T47D (cell line): ENCODE measurements around the gene KIF19.

ENCODE experiments used
- DNase-seq, 2 experiments: peaks; one replicate each; pipeline versions ENCODE4 v3.0.0 to v3.0.0-alpha.2; 2011 to 2012; ENCODE audit warnings: low read depth in 1 of 2, low spot score in 1 of 2
- JUND ChIP-seq: IDR thresholded peaks from 2 replicates; pipeline ENCODE4 v1.6.1; 2012; ENCODE audit warnings: low read depth
- in situ Hi-C: cut with HindIII; loops from 2 replicates; pipeline ENCODE4 v1.10.0; 2016; ENCODE audit warnings: low sequenced_read_pairs, low pct_unique_long_range_greater_than_20kb

KIF19 gene

DNA sequence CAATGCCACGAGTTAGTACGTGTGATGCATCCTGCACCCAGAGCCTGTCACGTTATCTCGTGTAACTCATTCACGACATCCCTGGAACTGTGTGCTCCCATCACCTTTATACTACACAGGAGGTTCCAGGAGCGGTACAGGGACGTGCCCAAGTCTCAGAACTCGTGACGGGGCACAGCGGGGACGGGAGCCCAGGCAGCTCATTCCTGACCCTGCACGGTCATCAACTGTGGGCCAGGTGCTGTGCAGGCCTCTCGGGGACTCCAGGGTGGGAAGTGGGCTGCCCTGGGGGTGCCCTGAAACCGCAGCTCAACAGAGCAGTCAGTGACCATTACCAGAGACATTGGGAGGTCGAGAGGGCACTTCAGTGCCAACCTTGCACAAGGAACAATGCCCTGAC lies 11.1 kb upstream of the KIF19 start:
- TF ChIP-seq JUND: no peak
- no peak for DNase-seq
- in situ Hi-C loops: no loop called here

DNA sequence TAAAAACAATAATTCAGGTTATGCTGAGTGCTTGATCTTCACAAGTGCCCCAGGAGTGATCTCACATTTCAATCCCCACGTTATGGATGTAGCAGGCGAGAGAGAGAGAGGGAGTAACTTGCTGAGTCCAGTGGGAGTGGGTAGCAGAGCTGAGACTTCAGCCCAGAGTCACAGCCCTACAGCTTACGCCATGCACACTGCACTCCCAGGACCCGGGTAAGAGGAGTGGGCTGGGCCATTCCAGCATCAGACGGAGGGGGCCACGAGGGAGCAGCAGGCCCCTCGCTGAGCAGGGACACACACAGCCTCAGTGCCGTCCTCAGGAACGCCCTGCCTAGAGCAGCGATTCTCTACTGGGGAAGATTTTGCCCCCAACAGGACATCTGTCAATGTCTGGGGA lies 9.8 kb upstream of the KIF19 start:
- in situ Hi-C loops: no loop called here
- no peak for DNase-seq
- no peak for TF ChIP-seq JUND

DNA sequence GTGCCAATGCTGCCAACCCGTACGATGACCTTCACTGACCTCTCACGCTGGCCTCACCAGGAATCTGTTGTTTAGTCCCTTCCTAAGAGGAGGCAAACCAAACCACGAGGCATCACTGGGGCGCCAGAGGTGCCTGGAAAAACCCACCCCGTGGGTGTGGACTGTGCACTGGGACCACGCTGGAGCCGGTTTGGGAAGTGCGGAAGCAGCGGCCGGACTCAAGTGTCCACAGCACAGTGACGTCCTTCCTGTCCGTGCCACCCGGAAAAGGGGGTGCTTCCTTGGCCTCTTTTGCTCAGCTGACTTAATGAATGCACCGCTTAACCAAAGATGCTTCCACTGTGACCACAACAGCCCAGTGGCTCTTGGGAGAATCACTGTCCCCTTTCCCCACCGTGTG lies 9.0 kb upstream of the KIF19 start:
- DNase-seq: no peak
- TF ChIP-seq JUND: no peak
- in situ Hi-C loops: no loop called here

DNA sequence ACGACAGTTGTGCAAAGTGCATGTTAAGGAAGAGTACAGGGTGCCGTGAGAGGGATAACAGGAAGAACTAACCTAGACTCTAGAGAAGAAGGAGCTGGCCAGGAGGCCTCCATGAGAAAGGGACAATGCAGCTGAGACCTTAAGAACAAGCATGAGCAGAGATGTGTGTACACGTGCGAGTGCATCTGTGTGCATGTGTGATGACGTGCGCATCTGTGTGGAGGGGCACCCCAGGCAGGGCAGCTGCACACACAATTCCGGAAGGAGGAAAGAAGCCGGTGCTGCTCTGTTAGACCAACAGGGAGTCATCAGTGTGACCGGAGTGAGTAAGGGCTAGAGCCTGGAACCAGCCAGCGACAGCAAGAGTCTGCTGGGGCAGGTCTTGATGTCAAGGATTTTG lies 7.6 kb upstream of the KIF19 start:
- DNase-seq: no peak
- TF ChIP-seq JUND: no peak
- in situ Hi-C loops: no loop called here

DNA sequence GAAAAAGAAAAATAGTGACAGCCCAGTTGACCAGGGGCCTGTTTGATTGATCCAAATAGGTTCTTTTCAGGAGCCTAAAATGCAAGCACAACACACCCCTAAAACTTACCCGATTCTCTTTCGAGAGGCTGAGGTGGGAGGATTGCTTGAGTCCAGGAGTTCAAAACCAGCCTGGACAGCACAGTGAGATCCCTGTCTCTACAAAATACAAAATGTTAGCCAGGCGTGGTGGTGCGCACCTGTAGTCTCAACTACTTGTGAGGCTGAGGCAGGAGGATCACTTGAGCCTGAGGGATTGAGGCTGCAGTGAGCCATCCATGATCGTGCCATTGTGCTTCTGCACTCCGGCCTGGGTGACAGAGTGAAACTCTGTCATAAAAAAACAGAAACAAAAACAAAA lies 1.5 kb upstream of the KIF19 start:
- in situ Hi-C loops: no loop called here
- no peak for TF ChIP-seq JUND

GRCh38 chr17:74325376-74325742 lies 667 bp upstream of the KIF19 start:
- TF ChIP-seq JUND: no peak
- in situ Hi-C loops: no loop called here
- DNase-seq: peak in 1 of 2 experiments; percentile 22

More for the DNA sequence above, 1.5 kb upstream of the KIF19 start:
- DNase-seq: no peak

GRCh38 chr17:74326506-74326905 lies 480 bp downstream of the KIF19 start:
- in situ Hi-C loops: no loop called here
- DNase-seq: no peak
- no peak for TF ChIP-seq JUND

DNA sequence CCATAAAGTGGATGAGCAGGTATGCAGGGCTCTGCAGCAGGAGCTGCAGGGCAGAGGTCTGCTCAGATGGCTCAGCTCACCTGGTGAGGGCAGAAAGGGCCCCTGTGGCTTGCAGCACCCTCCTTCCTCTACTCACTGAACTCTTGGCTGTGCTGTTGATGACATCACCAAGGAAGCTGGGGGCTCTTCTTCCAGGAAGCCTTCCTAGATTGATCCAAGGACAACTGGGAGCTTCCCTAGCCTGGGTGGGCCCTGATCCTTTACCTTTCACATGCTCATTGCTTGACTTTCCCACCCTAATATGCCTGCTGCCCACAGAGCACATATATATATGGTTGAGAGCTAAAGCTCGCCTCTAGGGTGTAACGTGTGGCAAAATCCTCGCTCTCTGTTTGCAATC lies 2.5 kb downstream of the KIF19 start:
- TF ChIP-seq JUND: no peak
- no peak for DNase-seq
- in situ Hi-C loops: no loop called here

GRCh38 chr17:74329378-74329777 lies 3.4 kb downstream of the KIF19 start:
- TF ChIP-seq JUND: no peak
- in situ Hi-C loops: no loop called here
- DNase-seq: no peak

GRCh38 chr17:74330446-74330845 lies 4.4 kb downstream of the KIF19 start:
- in situ Hi-C loops: no loop called here

GRCh38 chr17:74332017-74332650 lies 6.1 kb downstream of the KIF19 start:
- no peak for TF ChIP-seq JUND
- in situ Hi-C loops: no loop called here
- DNase-seq: no peak

More at GRCh38 chr17:74330446-74330845, 4.4 kb downstream of the KIF19 start:
- no peak for TF ChIP-seq JUND
- DNase-seq: no peak

GRCh38 chr17:74332763-74333283 lies 6.8 kb downstream of the KIF19 start:
- in situ Hi-C loops: no loop called here
- DNase-seq: no peak
- TF ChIP-seq JUND: no peak

DNA sequence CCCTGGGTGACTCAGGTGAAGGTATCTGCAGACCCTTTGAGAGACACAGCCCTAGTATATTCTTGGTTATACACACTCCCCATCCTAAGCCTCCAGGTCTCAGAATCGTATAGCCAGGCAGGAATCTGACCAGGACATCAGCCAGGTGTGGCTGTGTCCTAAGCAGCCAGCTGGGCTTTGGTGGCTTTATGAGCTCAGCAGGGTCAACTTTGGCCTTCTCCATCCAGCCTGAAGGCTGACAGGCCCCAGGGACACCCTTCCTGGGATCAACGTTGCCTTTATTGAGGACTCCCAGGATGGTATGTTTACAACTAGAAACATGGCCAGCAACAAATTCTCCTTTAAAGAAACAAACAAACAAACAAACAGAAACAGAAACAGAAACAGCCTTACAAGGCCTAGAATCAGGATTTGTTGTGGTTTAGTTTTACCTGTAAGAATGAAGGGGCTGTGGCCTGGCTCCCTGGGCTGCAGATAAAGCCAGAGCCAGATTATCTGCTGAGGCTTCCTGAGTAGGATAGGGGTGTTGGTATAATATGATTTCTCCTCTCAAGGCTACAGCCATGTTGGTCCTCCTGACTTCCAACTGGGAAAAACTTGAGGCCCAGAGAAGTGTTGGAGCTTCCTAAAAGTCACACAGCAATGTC lies 8.5 kb downstream of the KIF19 start:
- peak in 1 of 2 experiments; percentile 48 for DNase-seq
- no peak for TF ChIP-seq JUND
- in situ Hi-C loops: no loop called here
